K562 (cell line): ENCODE data around the gene SYCP3. TPM values are rescaled to one million over a fixed set of nuclear protein-coding genes. Genes with fewer than 3 reads are reported as not detected.

Experiments used
- ATAC-seq: fragments of 200-7000 bp; cut with Tn5 transposase; 3 replicates; pipeline ENCODE4 v1.9.1; 2020; ENCODE audit warnings: moderate library complexity
- BruUV-seq: library from RNA; stranded (reverse); fragments of 400-500 nt; replicated peaks from 2 replicates; lab custom pipeline; 2021; lab: Mats Ljungman, UMichigan
- CTCF ChIA-PET: fragments of 300-600 bp; formaldehyde crosslinking; extraction: SDS; loops from one replicate; lab custom pipeline; 2021; ENCODE audit warnings: low intra/inter-chr PET ratio; lab: Yijun Ruan, JAX
- POLR2A ChIA-PET: fragments of 300-600, 350-650 bp; sonication (Branson Sonifier 250); formaldehyde crosslinking; extraction: SDS; loops from one replicate; lab custom pipeline; 2021; ENCODE audit warnings: antibody characterized with exemption, inconsistent platforms; lab: Yijun Ruan, JAX
- DNase-seq, 4 experiments: peaks; one replicate each; pipeline versions ENCODE4 v3.0.0 to v3.0.0-alpha.2; 2011 to 2018; ENCODE audit warnings: low spot score in 3 of 4, mixed read lengths in 3 of 4; ENCODE audit errors: extremely low read depth in 1 of 4
- FAIRE-seq: peaks from 2 replicates; lab custom pipeline; 2011; peaks lifted over from hg19 to GRCh38; lab: Jason Lieb, UNC
- H2AFZ ChIP-seq: 2 replicates; pipeline ENCODE4 v1.6.0; 2011; ENCODE audit warnings: low read depth, low read length, control low read depth, inconsistent platforms
- H3K27ac ChIP-seq: fragments of 200-600 bp; 3 replicates; pipeline ENCODE4 v1.8.0; 2011; ENCODE audit warnings: low read depth, mild to moderate bottlenecking, control low read depth, inconsistent platforms, low read length, moderate library complexity, mixed read lengths; ENCODE audit errors: extremely low read depth
- H3K27me3 ChIP-seq, 2 experiments: fragments of 300-600 bp in 1 of 2; 2 replicates in 1 of 2; 3 replicates in 1 of 2; pipeline versions ENCODE4 v1.6.0 to v1.8.0; 2011; ENCODE audit warnings: inconsistent platforms in 2 of 2, low read length in 2 of 2, mild to moderate bottlenecking in 1 of 2, mixed read lengths in 1 of 2, moderate library complexity in 1 of 2; ENCODE audit not compliant: control insufficient read depth in 2 of 2, insufficient read depth in 2 of 2
- H3K36me3 ChIP-seq: fragments of 300-600 bp; 3 replicates; pipeline ENCODE4 v1.8.0; 2011; ENCODE audit warnings: mild to moderate bottlenecking, low read length, inconsistent platforms; ENCODE audit not compliant: control insufficient read depth, insufficient read depth
- H3K4me1 ChIP-seq, 2 experiments: fragments of 200-600 bp in 1 of 2; replicated peaks in 1 of 2; 2 replicates in 1 of 2; 3 replicates in 1 of 2; pipeline versions ENCODE4 v1.5.1 to v1.8.0; 2011; ENCODE audit warnings: inconsistent platforms in 2 of 2, low read length in 2 of 2, mild to moderate bottlenecking in 1 of 2, mixed read lengths in 1 of 2, moderate library complexity in 1 of 2; ENCODE audit not compliant: control insufficient read depth in 2 of 2, insufficient read depth in 2 of 2
- H3K4me2 ChIP-seq: 2 replicates; pipeline ENCODE4 v1.6.1; 2011; ENCODE audit warnings: low read length, control low read depth, inconsistent platforms, mixed read lengths; ENCODE audit not compliant: insufficient read depth
- H3K4me3 ChIP-seq: fragments of 200-600 bp; sonication (generic), shearing (Covaris generic); 2 replicates; pipeline ENCODE4 v1.5.1; 2016; ENCODE audit warnings: control low read depth, inconsistent platforms
- H3K79me2 ChIP-seq: fragments of 200-600 bp; 3 replicates; pipeline ENCODE4 v1.8.0; 2011; ENCODE audit warnings: low read length, inconsistent platforms; ENCODE audit not compliant: control insufficient read depth, insufficient read depth
- H3K9ac ChIP-seq, 2 experiments: 2 replicates each; pipeline versions ENCODE4 v1.6.0 to v1.6.1; 2011; ENCODE audit warnings: low read depth in 2 of 2, low read length in 2 of 2, control low read depth in 1 of 2, inconsistent platforms in 1 of 2, mild to moderate bottlenecking in 1 of 2, mixed read lengths in 1 of 2; ENCODE audit not compliant: insufficient read depth in 1 of 2
- H3K9me1 ChIP-seq: one replicate; pipeline ENCODE4 v1.6.0; 2011; ENCODE audit warnings: inconsistent platforms, mild to moderate bottlenecking, low read length, moderate library complexity; ENCODE audit not compliant: control insufficient read depth, insufficient read depth
- H3K9me3 ChIP-seq: replicated peaks from 2 replicates; pipeline ENCODE4 v1.5.1; 2011; ENCODE audit warnings: low read depth, low read length, inconsistent platforms; ENCODE audit not compliant: control insufficient read depth, insufficient read depth
- H4K20me1 ChIP-seq: replicated peaks from 2 replicates; pipeline ENCODE4 v1.6.1; 2011; ENCODE audit warnings: low read length, inconsistent platforms, mixed read lengths; ENCODE audit not compliant: control insufficient read depth, insufficient read depth
- ATF3 ChIP-seq, 2 experiments: fragments of 450-650 bp in 1 of 2; sonication (generic) in 1 of 2; formaldehyde crosslinking in 1 of 2; IDR thresholded peaks in 1 of 2; conservative IDR thresholded peaks in 1 of 2; 2 replicates each; pipeline versions ENCODE4 v1.6.1 to v1.8.1; 2016 to 2023; ENCODE audit warnings: mild to moderate bottlenecking in 2 of 2, moderate library complexity in 2 of 2, inconsistent platforms in 1 of 2, missing genetic modification reagents in 1 of 2
- HNRNPK ChIP-seq: fragments of 200-400 bp; formaldehyde crosslinking; IDR thresholded peaks from one replicate; pipeline ENCODE4 v1.6.1; 2018; ENCODE audit warnings: mild to moderate bottlenecking, low read depth, low read length; ENCODE audit not compliant: poor library complexity, severe bottlenecking
- RCOR1 ChIP-seq, 2 experiments: IDR thresholded peaks; 2 replicates each; pipeline ENCODE4 v1.6.1; 2012; ENCODE audit warnings: low read depth in 2 of 2, low read length in 2 of 2, borderline replicate concordance in 1 of 2, improper control_type of control experiment in 1 of 2
- WGBS: fragments of 100-300 bp; shearing (Covaris generic); methylation state at CpG from one replicate; pipeline ENCODE4 v1.1.6; 2016; ENCODE audit warnings: low coverage, mixed read lengths; ENCODE audit not compliant: insufficient coverage; ENCODE audit errors: missing lambda C conversion rate; 5-methylcytosine and 5-hydroxymethylcytosine counted together
- in situ Hi-C: fragments of 300-500 bp; cut with MboI; formaldehyde crosslinking; loops from 4 replicates; pipeline ENCODE4 v1.15.0; 2018; ENCODE audit warnings: inconsistent platforms, mixed read lengths
- intact Hi-C: fragments of 100-400 bp; cut with micrococcal nuclease; formaldehyde crosslinking; loops from 2 replicates; pipeline ENCODE4 v1.14.2; 2022
- polyA plus RNA-seq, 8 experiments: library from polyadenylated mRNA; depleted of rRNA in 4 of 8; stranded (reverse) in 5 of 8; unstranded in 3 of 8; fragments of >200 nt; fragmentation: Nextera tagmentation in 2 of 8; fragmentation: Illumina TruSeq in 1 of 8; extraction: Ambion mirVana in 2 of 8; extraction: Trizol in 1 of 8; gene quantifications; 2 replicates each; pipeline versions ENCODE4 v1.2.1 to v1.2.3, GENCODE V29; 2011 to 2014; ENCODE audit warnings: inconsistent platforms in 1 of 8, missing spikeins in 1 of 8
- total RNA-seq, 7 experiments: library from RNA; depleted of rRNA in 6 of 7; stranded (reverse); fragments of >200 nt in 6 of 7; fragmentation: Illumina TruSeq in 2 of 7; extraction: Trizol in 2 of 7; gene quantifications; 2 replicates each; pipeline versions ENCODE4 v1.2.1 to v1.2.3, GENCODE V29; 2011 to 2021; ENCODE audit warnings: low replicate concordance in 1 of 7

Gene SYCP3
- total and polyA plus RNA-seq, 9 of the 15 experiments (the other 6 are each of a cell fraction or from before 2014, with no cell fraction given): 0.11 to 0.25 (median 0.22) TPM; not detected in 4

- no peak for TF ChIP-seq HNRNPK
Measured at GRCh38 chr12:101772012-101772775, 32.9 kb upstream of the SYCP3 start (continued).

GRCh38 chr12:101769865-101770264, 30.6 kb upstream of the SYCP3 start:
- Histone ChIP-seq H3K4me2 (no peak overlapping the region), H3K4me3 (no peak overlapping the region), H3K79me2 (no peaks in the 10 kb centered on the region), H3K36me3 (peaks cover 43% of the 10 kb centered on the region), H4K20me1 (no peaks in the 10 kb centered on the region), H2AFZ (no peak overlapping the region), H3K9me3 (no peaks in the 10 kb centered on the region), H3K9me1 (no peaks in the 10 kb centered on the region), H3K9ac (no peak overlapping the region), H3K27me3 (no peaks in the 10 kb centered on the region), H3K27ac (no peak overlapping the region), H3K4me1 (no peaks in the 10 kb centered on the region)
- ATAC-seq: no peak
- no peak for TF ChIP-seq RCOR1 (IDR thresholded peaks at IDR 0.05; ENCODE audit: borderline replicate concordance in 1 of 2, low read depth in 2 of 2, low read length in 2 of 2)
- TF ChIP-seq ATF3 (IDR thresholded peaks at IDR 0.05): peak; percentile 62
- TF ChIP-seq ATF3 (CRISPR knock-in tag; conservative IDR thresholded peaks at IDR 0.05): no peak
- FAIRE-seq: no peak
- intact Hi-C loops: loop anchor here (5.0 kb wide), 1 partner anchor 358 kb away; no protein-coding TSS in a partner anchor
- in situ Hi-C loops: no loop called here
- 77% methylated on average over 5 of the region's 5 CpGs for WGBS
- BruUV-seq: no TSS peak
- DNase-seq: no peak
- CTCF ChIA-PET: no interaction called here
- POLR2A ChIA-PET: interaction anchor here (0.9 kb wide), 1 partner anchor 23 kb away, joined by 3 read pairs; no protein-coding TSS in a partner anchor
